ENCODE measurements around the gene IL10RB.
A peak's percentile ranks its signal among the peaks of the same experiment; 100 is the strongest.
"Not testable (repeated sequence)": the region's sequence is repeated elsewhere in the genome, so short reads cannot be mapped to it uniquely, and the experiment has no call there.

Gene IL10RB

GRCh38 chr21:33266050-33266788, at the start of gene IL10RB:
Gene IL10RB (plus strand): TSS chr21:33266367. CDS start chr21:33266466, 99 bp downstream.
- peak; percentile 83 for DNase-seq (ENCODE audit: low spot score)

- DNase-seq (ENCODE audit: low spot score): no peak
Measured at GRCh38 chr21:33217138-33217520, 49.0 kb upstream of the IL10RB start.

- DNase-seq (ENCODE audit: low spot score): no peak
Measured at GRCh38 chr21:33219300-33219699, 46.9 kb upstream of the IL10RB start.

- DNase-seq (ENCODE audit: low spot score): no peak
Measured at GRCh38 chr21:33219954-33220353, 46.2 kb upstream of the IL10RB start.

GRCh38 chr21:33225376-33225775, 40.8 kb upstream of the IL10RB start:
- not testable (repeated sequence) for DNase-seq (ENCODE audit: low spot score)

GRCh38 chr21:33228455-33228854, 37.7 kb upstream of the IL10RB start:
- no peak for DNase-seq (ENCODE audit: low spot score)

GRCh38 chr21:33229099-33229783, 36.9 kb upstream of the IL10RB start:
- no peak for DNase-seq (ENCODE audit: low spot score)

GRCh38 chr21:33229784-33230544, 36.2 kb upstream of the IL10RB start, which contains the start of gene IFNAR2:
Gene IFNAR2 (plus strand): TSS chr21:33229938. CDS start chr21:33241923, 11,985 bp downstream.
- peak; percentile 90 for DNase-seq (ENCODE audit: low spot score)

GRCh38 chr21:33230545-33231324, 35.4 kb upstream of the IL10RB start:
- DNase-seq (ENCODE audit: low spot score): peak; percentile 77

- DNase-seq (ENCODE audit: low spot score): no peak
Measured at GRCh38 chr21:33231526-33231925, 34.6 kb upstream of the IL10RB start.

GRCh38 chr21:33232291-33233034, 33.7 kb upstream of the IL10RB start:
- no peak for DNase-seq (ENCODE audit: low spot score)

- DNase-seq (ENCODE audit: low spot score): no peak
Measured at GRCh38 chr21:33234635-33235520, 31.3 kb upstream of the IL10RB start.

GRCh38 chr21:33236013-33236686, 30.0 kb upstream of the IL10RB start:
- DNase-seq (ENCODE audit: low spot score): no peak

- no peak for DNase-seq (ENCODE audit: low spot score)
Measured at GRCh38 chr21:33236766-33237165, 29.4 kb upstream of the IL10RB start.

GRCh38 chr21:33237486-33237885, 28.7 kb upstream of the IL10RB start:
- no peak for DNase-seq (ENCODE audit: low spot score)

- no peak for DNase-seq (ENCODE audit: low spot score)
Measured at GRCh38 chr21:33238146-33238545, 28.0 kb upstream of the IL10RB start.

GRCh38 chr21:33238565-33239255, 27.5 kb upstream of the IL10RB start:
- DNase-seq (ENCODE audit: low spot score): no peak

GRCh38 chr21:33239559-33240127, 26.5 kb upstream of the IL10RB start:
- DNase-seq (ENCODE audit: low spot score): not testable (repeated sequence)

- DNase-seq (ENCODE audit: low spot score): no peak
Measured at GRCh38 chr21:33240404-33240803, 25.8 kb upstream of the IL10RB start.
